B cell (primary cell): Measurements from ENCODE around the gene SIK3.

ENCODE experiments used
- EZH2 ChIP-seq: IDR thresholded peaks from 2 replicates; pipeline ENCODE4 v1.6.1; 2012; ENCODE audit warnings: borderline replicate concordance, low read depth, mild to moderate bottlenecking, moderate library complexity, low read length; ENCODE audit not compliant: insufficient read depth, poor library complexity, severe bottlenecking
- TF ChIP-seq, protein P1 (sequence below): fragments of 200-600 bp; IDR thresholded peaks from one replicate; pipeline ENCODE4 v1.8.0; 2022; ENCODE audit warnings: antibody characterized with exemption, mild to moderate bottlenecking

DNA sequence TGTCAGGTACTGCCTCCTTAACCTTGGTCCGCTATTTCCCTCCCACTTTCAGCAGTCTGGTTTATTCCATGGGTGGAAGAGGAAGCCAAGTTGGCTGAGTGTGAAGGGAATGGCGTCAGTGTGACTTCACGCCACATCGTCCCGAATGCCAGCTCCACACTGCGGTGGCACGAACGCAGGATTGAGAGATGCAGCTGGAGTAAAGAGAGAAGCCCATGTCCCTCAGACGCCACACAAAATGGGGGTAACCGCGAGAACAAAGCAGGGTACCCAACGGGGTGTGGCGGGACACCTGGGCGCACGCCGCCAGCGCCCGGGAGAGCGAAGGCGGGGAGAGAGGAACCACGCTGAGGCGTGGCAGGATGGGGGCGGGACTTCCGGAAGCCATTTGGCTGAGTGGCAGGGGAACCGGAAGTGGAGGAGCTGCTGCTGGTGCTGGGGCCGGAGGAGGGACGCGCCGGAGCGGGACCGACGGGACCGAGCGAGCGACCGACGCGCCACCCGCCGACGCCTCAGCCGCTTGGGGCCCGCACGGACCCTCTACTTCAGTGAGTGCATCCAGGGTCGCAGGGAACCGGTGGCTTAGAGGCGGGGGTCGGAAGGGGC, 45.7 kb upstream of the SIK3 start, which contains the start of gene PAFAH1B2:
- TF ChIP-seq, protein P1, sequence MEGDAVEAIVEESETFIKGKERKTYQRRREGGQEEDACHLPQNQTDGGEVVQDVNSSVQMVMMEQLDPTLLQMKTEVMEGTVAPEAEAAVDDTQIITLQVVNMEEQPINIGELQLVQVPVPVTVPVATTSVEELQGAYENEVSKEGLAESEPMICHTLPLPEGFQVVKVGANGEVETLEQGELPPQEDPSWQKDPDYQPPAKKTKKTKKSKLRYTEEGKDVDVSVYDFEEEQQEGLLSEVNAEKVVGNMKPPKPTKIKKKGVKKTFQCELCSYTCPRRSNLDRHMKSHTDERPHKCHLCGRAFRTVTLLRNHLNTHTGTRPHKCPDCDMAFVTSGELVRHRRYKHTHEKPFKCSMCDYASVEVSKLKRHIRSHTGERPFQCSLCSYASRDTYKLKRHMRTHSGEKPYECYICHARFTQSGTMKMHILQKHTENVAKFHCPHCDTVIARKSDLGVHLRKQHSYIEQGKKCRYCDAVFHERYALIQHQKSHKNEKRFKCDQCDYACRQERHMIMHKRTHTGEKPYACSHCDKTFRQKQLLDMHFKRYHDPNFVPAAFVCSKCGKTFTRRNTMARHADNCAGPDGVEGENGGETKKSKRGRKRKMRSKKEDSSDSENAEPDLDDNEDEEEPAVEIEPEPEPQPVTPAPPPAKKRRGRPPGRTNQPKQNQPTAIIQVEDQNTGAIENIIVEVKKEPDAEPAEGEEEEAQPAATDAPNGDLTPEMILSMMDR: no peak
- TF ChIP-seq EZH2: no peak
